Measurements from ENCODE around the gene PPP1R3A. TPM values are rescaled to one million over a fixed set of nuclear protein-coding genes. Genes with fewer than 3 reads are reported as not detected.

PPP1R3A gene
- total and polyA plus RNA-seq, 2 of the 8 experiments (the other 6 are each of a cell fraction or from before 2014, with no cell fraction given) = not detected

GRCh38 chr7:113953553-113953952, 34.7 kb upstream of the PPP1R3A start:
- POLR2A ChIA-PET (ENCODE audit: partially characterized antibody) = no interaction called here

More at GRCh38 chr7:113953553-113953952, 34.7 kb upstream of the PPP1R3A start:
- H3K79me1 ChIP-seq (ENCODE audit: low read depth, low read length) = no peaks in the 10 kb centered on the region
- no peaks in the 10 kb centered on the region for H3K4me1 ChIP-seq (replicated peaks in 1 of 4; ENCODE audit: control insufficient read depth in 3 of 4, insufficient read depth in 4 of 4, low read length in 3 of 4)
- H3K4me2 ChIP-seq (ENCODE audit: insufficient read depth in 1 of 2, low read depth in 2 of 2, low read length in 2 of 2) = no peak overlapping the region
- H2BK120ac ChIP-seq (replicated peaks; ENCODE audit: low read depth, low read length) = no peak overlapping the region
- no peak overlapping the region for H4K5ac ChIP-seq (ENCODE audit: insufficient read length, low read depth, low read length)
- H3K14ac ChIP-seq (ENCODE audit: insufficient read length) = no peak overlapping the region
- H2BK12ac ChIP-seq (ENCODE audit: low read depth, low read length) = no peak overlapping the region
- H2AFZ ChIP-seq (ENCODE audit: low read length) = no peak overlapping the region
- 93% methylated on average over 2 of the region's 2 CpGs; no CpG with 5 or more reads in 1 of the 2 experiments for WGBS, 2 experiments (ENCODE audit: extremely low coverage in 1 of 2, insufficient coverage in 1 of 2, insufficient read length in 1 of 2, insufficient replicate concordance in 2 of 2, low coverage in 1 of 2, low lambda C conversion rate in 2 of 2, missing lambda C conversion rate in 1 of 2)
- DNase-seq (ENCODE audit: low read depth in 1 of 2, low spot score in 2 of 2) (no peak), FAIRE-seq (no peak)
- no peaks in the 10 kb centered on the region for H3K23me2 ChIP-seq (ENCODE audit: low read depth, low read length)
- H2BK20ac ChIP-seq (ENCODE audit: low read length) = no peak overlapping the region
- H3K18ac ChIP-seq (ENCODE audit: extremely low read depth, low read length) = no peak overlapping the region
- no peak overlapping the region for H3K27ac ChIP-seq (ENCODE audit: low read depth, low read length)
- H3K4me3 ChIP-seq (ENCODE audit: extremely low read depth in 1 of 4, insufficient read depth in 2 of 4, low read depth in 3 of 4, low read length in 4 of 4) = no peak overlapping the region
- H3K56ac ChIP-seq (replicated peaks; ENCODE audit: insufficient read length, low read depth, low read length) = no peak overlapping the region
- H4K20me1 ChIP-seq (replicated peaks in 1 of 2; ENCODE audit: control insufficient read depth in 1 of 2, insufficient read depth in 2 of 2, low read length in 2 of 2) = no peaks in the 10 kb centered on the region
- no peak overlapping the region for H3K4ac ChIP-seq (replicated peaks; ENCODE audit: insufficient read length, low read depth, low read length)
- no peaks in the 10 kb centered on the region for H3K79me2 ChIP-seq (ENCODE audit: control insufficient read depth in 1 of 2, insufficient read depth in 2 of 2, low read length in 2 of 2)
- H4K91ac ChIP-seq (replicated peaks; ENCODE audit: insufficient read length, low read length) = no peak overlapping the region
- no peaks in the 10 kb centered on the region for H3K36me3 ChIP-seq (ENCODE audit: control insufficient read depth in 2 of 4, insufficient read depth in 4 of 4, low read length in 3 of 4)
- no peaks in the 10 kb centered on the region for H3K27me3 ChIP-seq (replicated peaks in 1 of 4; ENCODE audit: control insufficient read depth in 3 of 4, extremely low read depth in 1 of 4, insufficient read depth in 3 of 4, low read length in 3 of 4)
- TF ChIP-seq BRCA1 (IDR thresholded peaks at IDR 0.05; ENCODE audit: low read depth, low read length) (no peak), EZH2 (IDR thresholded peaks at IDR 0.05; ENCODE audit: low read depth, low read length, severe bottlenecking) (no peak), MAX (IDR thresholded peaks at IDR 0.05) (no peak), HDAC6 (IDR thresholded peaks at IDR 0.05; ENCODE audit: low read depth, low read length) (no peak)
- H3K23ac ChIP-seq (ENCODE audit: insufficient read length) = no peak overlapping the region
- peaks cover 14 to 16% of the 10 kb centered on the region in 2 experiments; a peak in 3 of 4 replicates for H3K9me3 ChIP-seq (ENCODE audit: insufficient read depth in 2 of 2, low read depth in 1 of 2, low read length in 1 of 2)
- CTCF ChIA-PET (ENCODE audit: partially characterized antibody) = no interaction called here
- H2BK15ac ChIP-seq (ENCODE audit: low read length) = no peak overlapping the region
- H4K8ac ChIP-seq (ENCODE audit: extremely low read depth, insufficient read depth, low read length) = no peak overlapping the region
- H2AK5ac ChIP-seq (ENCODE audit: low read depth, low read length) = no peak overlapping the region
- H2BK5ac ChIP-seq (ENCODE audit: low read depth, low read length) = no peak overlapping the region
- H3K9ac ChIP-seq (replicated peaks in 1 of 4; ENCODE audit: extremely low read depth in 1 of 4, low read depth in 3 of 4, low read length in 3 of 4) = no peak overlapping the region
